Stomach (tissue), 4 donors: ENCODE results near the gene ACTN4.

Source experiments
- CTCF ChIP-seq, 7 experiments: fragments of 450-650 bp in 4 of 7; fragments of 200-600 bp in 3 of 7; sonication (generic) in 3 of 7; IDR thresholded peaks; one replicate each; pipeline ENCODE4 v1.5.1; 2016 to 2019; ENCODE audit warnings: antibody characterized with exemption in 7 of 7, control low read depth in 2 of 7, mild to moderate bottlenecking in 1 of 7
- EP300 ChIP-seq: sonication (generic); formaldehyde crosslinking; IDR thresholded peaks from one replicate; pipeline ENCODE4 v1.6.1; 2017; ENCODE audit warnings: antibody characterized with exemption
- POLR2A ChIP-seq, 4 donors: fragments of 450-650 bp; IDR thresholded peaks; one replicate each; pipeline ENCODE4 v1.6.1; 2016; ENCODE audit warnings: antibody characterized with exemption in 4 of 4, control low read depth in 2 of 4, mild to moderate bottlenecking in 1 of 4, moderate library complexity in 1 of 4
- POLR2AphosphoS5 ChIP-seq, 3 donors: sonication (generic); formaldehyde crosslinking; IDR thresholded peaks; one replicate each; pipeline ENCODE4 v1.6.1; 2016; ENCODE audit warnings: antibody characterized with exemption in 3 of 3

- no peak for TF ChIP-seq CTCF (IDR thresholded peaks at IDR 0.05)
- TF ChIP-seq POLR2A (IDR thresholded peaks at IDR 0.05) = no peak
- no peak for TF ChIP-seq EP300
- no peak for TF ChIP-seq POLR2AphosphoS5 (IDR thresholded peaks at IDR 0.05)
These were observed 117.8 kb downstream of the ACTN4 start for GRCh38 chr19:38765214-38765613.
